DOHH2 (cell line): Measurements from ENCODE around the gene ALK.

Experiments used
- H3F3A ChIP-seq: fragments of 200-600 bp; sonication (generic), shearing (Covaris generic); 2 replicates; pipeline ENCODE4 v1.6.0; 2016; ENCODE audit warnings: antibody characterized with exemption, mild to moderate bottlenecking; ENCODE audit not compliant: control insufficient read depth, insufficient read depth
- H3K27ac ChIP-seq: fragments of 200-600 bp; sonication (generic); 2 replicates; pipeline ENCODE4 v1.5.1; 2014; ENCODE audit warnings: low read depth, mild to moderate bottlenecking, low read length, moderate library complexity
- H3K27me3 ChIP-seq: fragments of 200-600 bp; sonication (generic); 2 replicates; pipeline ENCODE4 v1.6.1; 2014; ENCODE audit warnings: mild to moderate bottlenecking, low read length, mixed read lengths; ENCODE audit not compliant: control insufficient read depth
- H3K36me3 ChIP-seq: fragments of 200-600 bp; sonication (generic); 2 replicates; pipeline ENCODE4 v1.6.1; 2014; ENCODE audit warnings: mild to moderate bottlenecking, low read length, moderate library complexity, mixed read lengths; ENCODE audit not compliant: control insufficient read depth
- H3K4me1 ChIP-seq: fragments of 200-600 bp; sonication (generic); 2 replicates; pipeline ENCODE4 v1.6.1; 2014; ENCODE audit warnings: mild to moderate bottlenecking, low read length, mixed read lengths; ENCODE audit not compliant: control insufficient read depth
- H3K4me2 ChIP-seq: fragments of 200-600 bp; sonication (generic); 2 replicates; pipeline ENCODE4 v1.6.0; 2014; ENCODE audit warnings: mild to moderate bottlenecking, low read length, moderate library complexity
- H3K4me3 ChIP-seq: fragments of 200-600 bp; sonication (generic); 2 replicates; pipeline ENCODE4 v1.5.1; 2014; ENCODE audit warnings: mild to moderate bottlenecking, low read length, mixed read lengths
- H3K79me2 ChIP-seq: fragments of 200-600 bp; sonication (generic); 2 replicates; pipeline ENCODE4 v1.6.1; 2014; ENCODE audit warnings: mild to moderate bottlenecking, low read length, mixed read lengths; ENCODE audit not compliant: control insufficient read depth
- H3K9me2 ChIP-seq: fragments of 200-600 bp; sonication (generic); replicated peaks from 2 replicates; pipeline ENCODE4 v1.6.1; 2014; ENCODE audit warnings: mild to moderate bottlenecking, low read length, mixed read lengths; ENCODE audit not compliant: control insufficient read depth
- H3K9me3 ChIP-seq: fragments of 200-600 bp; sonication (generic); 2 replicates; pipeline ENCODE4 v1.6.1; 2014; ENCODE audit warnings: antibody characterized with exemption, low read length, mixed read lengths; ENCODE audit not compliant: control insufficient read depth, insufficient read depth
- H4K20me1 ChIP-seq: fragments of 200-600 bp; sonication (generic); 2 replicates; pipeline ENCODE4 v1.6.0; 2014; ENCODE audit warnings: low read depth, mild to moderate bottlenecking, antibody characterized with exemption, low read length, moderate library complexity; ENCODE audit not compliant: control insufficient read depth, insufficient read depth
- EZH2phosphoT487 ChIP-seq: fragments of 200-600 bp; sonication (generic); IDR thresholded peaks from 2 replicates; pipeline ENCODE4 v1.6.1; 2017; ENCODE audit warnings: borderline replicate concordance, mild to moderate bottlenecking, antibody characterized with exemption, low read length, moderate library complexity, mixed read lengths
- TF ChIP-seq, protein P1 (sequence below): fragments of 200-600 bp; sonication (generic); IDR thresholded peaks from one replicate; pipeline ENCODE4 v1.5.1; 2014; ENCODE audit warnings: antibody characterized with exemption, mild to moderate bottlenecking, low read depth, low read length; ENCODE audit not compliant: poor library complexity, severe bottlenecking

Gene ALK

DNA sequence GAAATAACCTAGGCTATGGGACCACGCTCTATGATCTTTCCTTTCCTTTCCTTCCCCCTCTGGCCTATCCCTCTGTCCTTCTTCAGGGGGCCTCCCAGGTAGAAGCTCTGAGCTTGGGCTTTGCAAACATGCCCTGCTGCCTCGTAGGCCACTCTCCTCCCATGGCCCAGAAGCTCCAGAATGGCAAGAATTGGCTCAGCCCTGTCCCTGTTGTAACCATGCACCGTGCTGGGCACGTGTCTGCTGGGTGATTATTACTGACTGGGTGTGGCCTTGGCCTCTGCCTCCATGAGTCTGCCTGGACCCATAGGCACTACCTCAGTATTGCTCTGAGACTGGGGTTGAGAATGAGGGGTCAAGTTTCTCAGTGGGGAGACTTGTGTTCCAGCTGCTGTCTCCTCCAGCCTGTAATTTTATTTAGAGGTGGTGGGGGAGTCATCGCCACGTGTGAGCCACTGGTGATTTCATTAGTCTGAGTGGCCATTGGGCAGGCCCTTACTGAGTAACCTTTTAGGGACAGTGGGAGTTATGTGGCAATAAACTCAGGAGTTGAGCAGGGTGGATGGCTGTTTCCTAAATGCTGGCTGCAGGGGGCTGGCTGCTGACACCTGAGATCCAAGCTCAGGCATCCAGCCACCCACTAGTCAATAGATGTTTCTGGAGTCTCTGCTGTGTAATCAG, 648.2 kb downstream of the ALK start:
- H4K20me1 ChIP-seq = no peaks in the 10 kb centered on the region
- no peaks in the 10 kb centered on the region for H3F3A ChIP-seq
- no peak overlapping the region for H3K4me3 ChIP-seq
- no peaks in the 10 kb centered on the region for H3K4me1 ChIP-seq
- no peak for TF ChIP-seq EZH2phosphoT487
- TF ChIP-seq, protein P1, sequence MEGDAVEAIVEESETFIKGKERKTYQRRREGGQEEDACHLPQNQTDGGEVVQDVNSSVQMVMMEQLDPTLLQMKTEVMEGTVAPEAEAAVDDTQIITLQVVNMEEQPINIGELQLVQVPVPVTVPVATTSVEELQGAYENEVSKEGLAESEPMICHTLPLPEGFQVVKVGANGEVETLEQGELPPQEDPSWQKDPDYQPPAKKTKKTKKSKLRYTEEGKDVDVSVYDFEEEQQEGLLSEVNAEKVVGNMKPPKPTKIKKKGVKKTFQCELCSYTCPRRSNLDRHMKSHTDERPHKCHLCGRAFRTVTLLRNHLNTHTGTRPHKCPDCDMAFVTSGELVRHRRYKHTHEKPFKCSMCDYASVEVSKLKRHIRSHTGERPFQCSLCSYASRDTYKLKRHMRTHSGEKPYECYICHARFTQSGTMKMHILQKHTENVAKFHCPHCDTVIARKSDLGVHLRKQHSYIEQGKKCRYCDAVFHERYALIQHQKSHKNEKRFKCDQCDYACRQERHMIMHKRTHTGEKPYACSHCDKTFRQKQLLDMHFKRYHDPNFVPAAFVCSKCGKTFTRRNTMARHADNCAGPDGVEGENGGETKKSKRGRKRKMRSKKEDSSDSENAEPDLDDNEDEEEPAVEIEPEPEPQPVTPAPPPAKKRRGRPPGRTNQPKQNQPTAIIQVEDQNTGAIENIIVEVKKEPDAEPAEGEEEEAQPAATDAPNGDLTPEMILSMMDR = no peak
- H3K27ac ChIP-seq = no peak overlapping the region
- H3K36me3 ChIP-seq = no peaks in the 10 kb centered on the region
- no peak overlapping the region for H3K4me2 ChIP-seq
- H3K27me3 ChIP-seq = no peaks in the 10 kb centered on the region
- no peaks in the 10 kb centered on the region for H3K9me2 ChIP-seq
- no peaks in the 10 kb centered on the region for H3K9me3 ChIP-seq
- no peaks in the 10 kb centered on the region for H3K79me2 ChIP-seq

DNA sequence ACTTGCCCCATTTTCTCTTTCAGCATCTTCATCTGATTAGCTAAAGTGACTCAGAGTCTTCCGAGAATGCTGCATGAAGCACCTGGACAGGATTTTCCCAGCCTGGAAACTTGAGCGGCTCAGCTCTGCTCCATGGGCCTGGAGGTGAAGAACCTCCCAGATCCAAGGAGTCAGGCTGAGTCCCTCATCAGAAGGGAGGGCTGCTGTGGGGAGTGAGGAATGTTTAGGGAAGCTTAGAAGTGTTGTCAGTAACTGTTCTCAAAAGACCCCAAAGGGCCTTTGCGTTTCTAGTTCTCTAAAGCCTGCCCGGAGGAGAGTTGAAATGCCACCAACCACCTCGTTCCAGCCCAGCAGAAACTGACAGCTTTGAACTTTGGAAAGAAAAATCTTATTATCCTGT, 649.1 kb downstream of the ALK start:
- H3K4me1 ChIP-seq = no peaks in the 10 kb centered on the region

GRCh38 chr2:29270701-29271121, 650.7 kb downstream of the ALK start:
- TF ChIP-seq EZH2phosphoT487 = no peak
- TF ChIP-seq, protein P1 = no peak
- Histone ChIP-seq H3F3A (no peaks in the 10 kb centered on the region), H3K27me3 (0 out of 2 replicates have a peak, but pooled peaks cover 3% of the 10 kb centered on the region), H4K20me1 (no peaks in the 10 kb centered on the region), H3K9me2 (no peaks in the 10 kb centered on the region), H3K79me2 (no peaks in the 10 kb centered on the region), H3K4me3 (no peak overlapping the region), H3K36me3 (no peaks in the 10 kb centered on the region), H3K4me2 (no peak overlapping the region), H3K4me1 (no peaks in the 10 kb centered on the region), H3K27ac (no peak overlapping the region), H3K9me3 (no peaks in the 10 kb centered on the region)

More for the DNA sequence above, 649.1 kb downstream of the ALK start:
- Histone ChIP-seq H3K79me2 (no peaks in the 10 kb centered on the region), H3K27me3 (0 out of 2 replicates have a peak, but pooled peaks cover 2% of the 10 kb centered on the region), H3K27ac (no peak overlapping the region), H4K20me1 (no peaks in the 10 kb centered on the region), H3F3A (no peaks in the 10 kb centered on the region), H3K4me3 (no peak overlapping the region), H3K36me3 (no peaks in the 10 kb centered on the region), H3K9me2 (no peaks in the 10 kb centered on the region), H3K9me3 (no peaks in the 10 kb centered on the region), H3K4me2 (no peak overlapping the region)
- TF ChIP-seq, protein P1 = no peak
- no peak for TF ChIP-seq EZH2phosphoT487

GRCh38 chr2:29269765-29270109, 651.6 kb downstream of the ALK start:
- no peaks in the 10 kb centered on the region for H4K20me1 ChIP-seq
- H3K36me3 ChIP-seq = no peaks in the 10 kb centered on the region
- no peaks in the 10 kb centered on the region for H3K79me2 ChIP-seq
- H3K27ac ChIP-seq = no peak overlapping the region
- no peaks in the 10 kb centered on the region for H3F3A ChIP-seq
- H3K4me1 ChIP-seq = no peaks in the 10 kb centered on the region
- no peak overlapping the region for H3K4me2 ChIP-seq
- H3K4me3 ChIP-seq = no peak overlapping the region
- no peaks in the 10 kb centered on the region for H3K9me2 ChIP-seq
- H3K9me3 ChIP-seq = no peaks in the 10 kb centered on the region
- TF ChIP-seq, protein P1 = no peak
- no peak for TF ChIP-seq EZH2phosphoT487
- H3K27me3 ChIP-seq = 0 out of 2 replicates have a peak, but pooled peaks cover 3% of the 10 kb centered on the region
